ENCODE measurements around the gene PC. TPM values are rescaled to one million over a fixed set of nuclear protein-coding genes. Genes with fewer than 3 reads are reported as not detected.
"Not testable (repeated sequence)": the region's sequence is repeated elsewhere in the genome, so short reads cannot be mapped to it uniquely, and the experiment has no call there.

PC gene
- total RNA-seq, 2 donors from 2014 or later = 12.2 to 81.7 TPM

GRCh38 chr11:66809592-66809991, 148.6 kb downstream of the PC start:
- intact Hi-C loops (cut with DNase I) = no loop called here
- Histone ChIP-seq H3K4me3 (no peak overlapping the region), H3K36me3 (replicated peaks in 1 of 2; ENCODE audit: insufficient read depth in 1 of 2, low read depth in 2 of 2) (no peaks in the 10 kb centered on the region), H3K4me1 (no peaks in the 10 kb centered on the region), H3K27me3 (no peaks in the 10 kb centered on the region), H3K9me3 (no peaks in the 10 kb centered on the region), H3K27ac (no peak overlapping the region)
- no peak for TF ChIP-seq POLR2A (IDR thresholded peaks at IDR 0.05)
- TF ChIP-seq, protein P1, sequence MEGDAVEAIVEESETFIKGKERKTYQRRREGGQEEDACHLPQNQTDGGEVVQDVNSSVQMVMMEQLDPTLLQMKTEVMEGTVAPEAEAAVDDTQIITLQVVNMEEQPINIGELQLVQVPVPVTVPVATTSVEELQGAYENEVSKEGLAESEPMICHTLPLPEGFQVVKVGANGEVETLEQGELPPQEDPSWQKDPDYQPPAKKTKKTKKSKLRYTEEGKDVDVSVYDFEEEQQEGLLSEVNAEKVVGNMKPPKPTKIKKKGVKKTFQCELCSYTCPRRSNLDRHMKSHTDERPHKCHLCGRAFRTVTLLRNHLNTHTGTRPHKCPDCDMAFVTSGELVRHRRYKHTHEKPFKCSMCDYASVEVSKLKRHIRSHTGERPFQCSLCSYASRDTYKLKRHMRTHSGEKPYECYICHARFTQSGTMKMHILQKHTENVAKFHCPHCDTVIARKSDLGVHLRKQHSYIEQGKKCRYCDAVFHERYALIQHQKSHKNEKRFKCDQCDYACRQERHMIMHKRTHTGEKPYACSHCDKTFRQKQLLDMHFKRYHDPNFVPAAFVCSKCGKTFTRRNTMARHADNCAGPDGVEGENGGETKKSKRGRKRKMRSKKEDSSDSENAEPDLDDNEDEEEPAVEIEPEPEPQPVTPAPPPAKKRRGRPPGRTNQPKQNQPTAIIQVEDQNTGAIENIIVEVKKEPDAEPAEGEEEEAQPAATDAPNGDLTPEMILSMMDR (IDR thresholded peaks at IDR 0.05) = no peak
- DNase-seq = no peak
- WGBS, 2 donors = 80 to 82% methylated on average over 3 of the region's 3 CpGs
- ATAC-seq = no peak

DNA sequence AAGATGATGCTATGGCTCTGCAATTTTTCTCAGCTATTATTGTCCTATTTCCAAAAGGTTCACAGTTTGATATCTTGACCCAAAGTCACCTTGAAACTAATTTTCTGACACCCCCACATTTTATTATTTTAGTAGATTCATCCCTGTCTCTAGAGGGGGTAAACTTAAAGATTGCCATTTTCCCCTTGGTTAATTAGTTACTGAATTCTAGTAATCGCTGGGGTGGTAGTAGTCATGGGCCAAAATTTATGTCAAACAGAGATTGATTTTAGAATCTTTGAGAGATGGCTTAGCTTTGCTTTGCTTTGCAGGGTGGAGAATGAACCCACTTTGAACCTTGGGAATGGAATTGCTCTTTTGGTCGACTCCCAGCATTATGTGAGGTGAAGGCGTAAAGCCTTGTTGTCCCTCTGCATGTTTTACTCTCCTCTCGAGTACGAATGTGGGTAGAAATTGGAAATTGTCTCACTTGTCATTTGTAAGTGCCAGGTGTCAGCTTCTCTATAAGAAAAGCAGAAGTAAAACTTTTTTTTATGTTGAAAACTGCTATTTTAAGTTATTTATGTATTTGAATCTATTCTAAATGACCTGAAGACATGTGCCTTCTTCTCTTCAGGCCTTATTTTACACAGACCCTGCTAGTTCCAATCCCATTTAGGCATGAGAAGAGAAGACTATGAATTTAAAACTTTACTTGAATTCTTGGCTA, 157.3 kb downstream of the PC start:
- TF ChIP-seq, protein P1 (IDR thresholded peaks at IDR 0.05) = no peak
- Histone ChIP-seq H3K36me3 (replicated peaks in 1 of 2; ENCODE audit: insufficient read depth in 1 of 2, low read depth in 2 of 2) (no peaks in the 10 kb centered on the region), H3K27me3 (no peaks in the 10 kb centered on the region), H3K27ac (no peak overlapping the region), H3K4me1 (no peaks in the 10 kb centered on the region), H3K9me3 (no peaks in the 10 kb centered on the region), H3K4me3 (no peak overlapping the region)
- ATAC-seq (no peak), DNase-seq (no peak)
- intact Hi-C loops (cut with DNase I) = no loop called here
- whole genome bisulfite sequencing, 2 donors = 72 to 82% methylated on average over 5 of the region's 5 CpGs

GRCh38 chr11:66799815-66800214, 158.4 kb downstream of the PC start:
- H3K4me1 ChIP-seq; H3K27me3 ChIP-seq; H3K9me3 ChIP-seq; H3K4me3 ChIP-seq; ATAC-seq; intact Hi-C loops (cut with DNase I); H3K27ac ChIP-seq; H3K36me3 ChIP-seq (replicated peaks in 1 of 2; ENCODE audit: insufficient read depth in 1 of 2, low read depth in 2 of 2); DNase-seq: not testable (repeated sequence)

Small RNAs within 50 kb of the gene (microRNA-seq; reads per million reads assigned to microRNA genes)
- 0 reads per million in 2 donors for gene MIR3163 (ENCODE audit: borderline number of aligned reads in 2 of 2, borderline replicate concordance in 2 of 2)

Small RNAs within 50 kb of the gene (small RNA-seq; reads per million reads assigned to genes)
- gene MIR3163 (not detected), gene RNU7-23P (not detected)

Other genes with a start within 250 kb of the PC start
- gene SPTBN2, start 229.2 kb downstream of the PC start, total RNA-seq = 10 to 100 TPM; 40.0 to 52.1 TPM
- 10 to 100 TPM; 14.3 to 18.8 TPM for gene RCE1, start 114.9 kb downstream of the PC start, total RNA-seq
- 1 to 10 TPM; 2.3 to 3.0 TPM for gene LRFN4, start 101.3 kb downstream of the PC start, total RNA-seq
- not detected for gene C11orf86, start 16.9 kb upstream of the PC start, total RNA-seq
- under 1 TPM in 1 of 2 donors, not detected in 1; 0.78 TPM for gene SYT12, start 64.8 kb upstream of the PC start, total RNA-seq
- gene RHOD, start 98.5 kb upstream of the PC start, total RNA-seq = 10 to 100 TPM; 19.1 to 33.5 TPM
- 10 to 100 TPM; 26.5 to 29.0 TPM for gene KDM2A, start 160.9 kb upstream of the PC start, total RNA-seq

All from body of pancreas (tissue), 4 donors.